GM12874 (cell line): Measurements from ENCODE around the gene PRKCA.

Experiments
- TF ChIP-seq, protein P1 (sequence below): IDR thresholded peaks from 2 replicates; pipeline ENCODE4 v1.5.1; 2011; ENCODE audit warnings: low read depth, mild to moderate bottlenecking, control low read depth, low read length, moderate library complexity; ENCODE audit not compliant: insufficient read depth

The PRKCA gene

DNA sequence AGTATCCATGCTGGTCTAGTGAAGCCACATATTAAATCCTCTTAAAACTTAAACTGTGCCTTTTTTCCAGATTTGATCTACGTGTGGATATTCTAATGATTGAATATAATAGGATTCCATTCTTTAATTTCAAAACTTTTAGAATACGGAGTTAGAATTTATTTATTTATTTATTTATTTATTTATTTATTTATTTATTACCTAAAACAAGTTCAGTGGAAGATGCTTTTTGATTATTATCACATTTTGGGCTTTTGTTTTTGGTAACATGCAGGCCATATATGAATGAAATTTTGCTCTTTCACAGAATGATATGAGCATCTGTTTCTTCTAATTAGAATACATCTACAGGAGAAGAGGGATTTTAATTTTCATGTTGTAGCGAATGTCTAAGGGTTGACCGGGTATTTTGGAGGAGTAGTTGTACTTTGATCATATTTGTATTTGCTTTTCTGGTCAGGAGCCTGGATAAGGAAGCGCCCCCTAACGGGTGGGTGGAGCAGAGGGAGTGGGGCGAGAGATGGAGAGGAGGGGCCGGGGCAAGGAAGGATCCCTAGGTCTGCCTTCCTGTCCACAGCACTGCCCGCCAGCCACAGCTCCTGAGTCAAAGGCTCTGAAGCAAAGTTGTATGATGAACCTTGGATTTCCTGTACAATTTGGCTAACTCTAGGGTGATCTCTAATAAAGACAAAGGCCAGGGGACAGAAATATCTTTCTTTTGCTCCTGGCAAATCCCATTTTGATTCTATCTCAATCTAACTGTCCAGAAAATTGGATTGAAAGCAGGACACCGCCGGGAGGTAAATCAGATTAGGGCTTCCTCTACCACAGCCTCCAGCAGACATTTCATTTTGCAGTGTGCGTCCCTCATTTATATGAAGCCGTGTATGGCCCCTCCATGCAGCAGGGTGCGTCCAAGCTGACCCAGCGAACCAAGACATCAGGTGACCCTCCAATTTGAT is 149.1 kb downstream of the PRKCA start:
- TF ChIP-seq, protein P1, sequence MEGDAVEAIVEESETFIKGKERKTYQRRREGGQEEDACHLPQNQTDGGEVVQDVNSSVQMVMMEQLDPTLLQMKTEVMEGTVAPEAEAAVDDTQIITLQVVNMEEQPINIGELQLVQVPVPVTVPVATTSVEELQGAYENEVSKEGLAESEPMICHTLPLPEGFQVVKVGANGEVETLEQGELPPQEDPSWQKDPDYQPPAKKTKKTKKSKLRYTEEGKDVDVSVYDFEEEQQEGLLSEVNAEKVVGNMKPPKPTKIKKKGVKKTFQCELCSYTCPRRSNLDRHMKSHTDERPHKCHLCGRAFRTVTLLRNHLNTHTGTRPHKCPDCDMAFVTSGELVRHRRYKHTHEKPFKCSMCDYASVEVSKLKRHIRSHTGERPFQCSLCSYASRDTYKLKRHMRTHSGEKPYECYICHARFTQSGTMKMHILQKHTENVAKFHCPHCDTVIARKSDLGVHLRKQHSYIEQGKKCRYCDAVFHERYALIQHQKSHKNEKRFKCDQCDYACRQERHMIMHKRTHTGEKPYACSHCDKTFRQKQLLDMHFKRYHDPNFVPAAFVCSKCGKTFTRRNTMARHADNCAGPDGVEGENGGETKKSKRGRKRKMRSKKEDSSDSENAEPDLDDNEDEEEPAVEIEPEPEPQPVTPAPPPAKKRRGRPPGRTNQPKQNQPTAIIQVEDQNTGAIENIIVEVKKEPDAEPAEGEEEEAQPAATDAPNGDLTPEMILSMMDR: no peak

DNA sequence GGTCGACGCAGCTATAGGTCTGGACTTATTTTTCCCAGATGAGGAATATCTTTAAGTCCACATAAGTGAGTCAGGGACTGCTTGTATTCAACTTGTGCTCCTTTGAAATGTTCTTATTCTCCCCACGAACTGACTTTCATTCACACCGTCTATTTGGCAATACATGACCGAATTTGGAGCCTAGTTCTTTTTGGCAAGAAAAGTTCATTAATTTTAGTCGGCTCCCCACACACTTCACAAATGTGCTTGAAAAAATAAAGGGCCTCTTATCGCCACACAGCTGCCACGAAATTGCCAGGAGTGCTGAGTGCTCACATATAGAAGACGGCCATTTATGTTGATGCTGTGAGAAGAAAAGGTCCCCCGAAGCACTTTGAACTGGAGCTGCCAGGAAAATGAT is 152.6 kb downstream of the PRKCA start:
- TF ChIP-seq, protein P1: no peak

DNA sequence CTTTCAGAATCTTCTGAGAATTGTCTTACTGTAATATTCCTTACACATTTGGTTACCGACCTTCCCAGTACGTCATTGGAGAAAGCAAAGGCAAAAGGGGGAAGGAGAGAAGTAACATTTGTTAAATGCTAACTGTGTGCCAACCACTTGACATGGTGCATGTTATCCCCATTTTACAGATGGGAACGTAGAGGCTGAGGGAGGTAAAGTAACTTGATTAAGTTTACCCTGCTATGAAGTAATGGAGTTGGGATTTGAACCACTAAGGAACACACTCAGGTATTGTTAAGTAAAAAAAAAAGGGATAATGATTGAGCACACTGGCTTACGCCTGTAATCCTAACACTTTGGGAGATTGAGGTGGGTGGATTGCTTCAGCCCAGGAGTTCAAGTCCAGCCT is 156.4 kb downstream of the PRKCA start:
- TF ChIP-seq, protein P1: no peak

DNA sequence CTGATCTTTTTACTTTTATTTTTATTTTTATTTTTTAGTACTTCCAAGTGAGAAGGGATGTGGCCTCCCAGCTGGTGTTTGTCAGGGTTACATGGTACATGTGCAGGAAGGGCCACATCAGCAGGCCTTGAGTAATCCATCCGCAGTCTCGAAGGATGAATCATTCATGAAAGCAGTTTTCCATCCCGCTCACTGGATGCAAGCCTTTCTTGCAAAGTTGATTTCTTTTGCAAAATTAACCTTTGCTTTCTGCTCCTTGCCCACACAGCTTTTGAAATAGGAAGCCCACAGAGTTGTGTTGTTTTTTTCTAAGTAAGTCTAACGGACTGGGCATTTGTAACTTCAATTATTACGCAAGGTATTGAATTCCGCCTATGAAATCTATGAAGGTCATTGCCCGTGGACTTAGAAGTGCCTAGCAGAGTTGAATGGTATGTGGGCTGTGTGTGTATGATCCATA is 157.4 kb downstream of the PRKCA start:
- TF ChIP-seq, protein P1: no peak

DNA sequence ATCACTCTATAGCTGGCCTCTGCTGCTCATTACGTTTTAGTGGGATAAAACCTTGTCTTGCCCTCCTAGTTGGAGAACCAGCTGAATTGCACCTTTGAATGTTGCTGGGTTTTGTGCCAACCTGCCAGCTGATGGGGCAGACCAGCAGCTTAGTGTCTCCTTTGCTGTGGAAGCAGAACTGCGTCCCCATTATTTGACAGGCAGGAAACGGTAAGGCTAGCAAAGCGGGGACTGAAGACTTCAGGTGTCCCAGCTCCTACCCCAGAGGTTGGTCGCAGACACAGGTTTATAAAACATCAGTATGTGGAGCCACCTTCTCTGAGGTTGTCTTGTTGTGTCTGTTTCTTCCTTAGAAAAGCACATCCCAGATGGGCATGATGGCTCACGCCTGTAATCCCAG is 158.1 kb downstream of the PRKCA start:
- TF ChIP-seq, protein P1: no peak

DNA sequence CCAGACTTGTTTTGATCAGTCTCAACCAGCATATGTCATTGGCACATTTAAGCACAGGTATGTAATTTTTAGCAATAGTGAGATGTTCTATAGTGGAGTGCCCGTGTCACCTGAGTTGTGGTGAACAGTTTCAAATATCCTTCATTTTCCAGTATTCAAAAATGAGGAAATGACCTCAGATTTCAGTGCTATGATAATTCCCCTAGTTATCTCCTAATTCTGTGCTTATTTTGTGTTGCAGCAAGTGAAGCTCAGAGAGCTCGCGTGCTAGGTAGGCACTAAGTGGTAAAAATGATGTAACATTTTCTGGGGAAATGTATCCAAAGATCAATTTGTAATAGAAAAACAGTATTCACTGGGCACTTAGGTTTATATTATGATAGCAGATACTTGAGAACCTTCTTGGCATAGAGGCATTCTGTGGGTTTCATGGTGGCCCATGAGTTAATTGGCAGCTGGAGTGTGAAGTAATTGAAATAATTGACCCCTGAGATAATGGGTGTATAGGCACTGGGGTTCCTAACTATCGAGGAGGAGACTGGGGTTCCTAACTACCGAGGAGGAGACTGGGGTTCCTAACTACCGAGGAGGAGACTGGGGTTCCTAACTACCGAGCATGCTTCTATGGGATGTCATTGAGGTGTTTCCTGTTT is 159.1 kb downstream of the PRKCA start:
- TF ChIP-seq, protein P1: no peak

DNA sequence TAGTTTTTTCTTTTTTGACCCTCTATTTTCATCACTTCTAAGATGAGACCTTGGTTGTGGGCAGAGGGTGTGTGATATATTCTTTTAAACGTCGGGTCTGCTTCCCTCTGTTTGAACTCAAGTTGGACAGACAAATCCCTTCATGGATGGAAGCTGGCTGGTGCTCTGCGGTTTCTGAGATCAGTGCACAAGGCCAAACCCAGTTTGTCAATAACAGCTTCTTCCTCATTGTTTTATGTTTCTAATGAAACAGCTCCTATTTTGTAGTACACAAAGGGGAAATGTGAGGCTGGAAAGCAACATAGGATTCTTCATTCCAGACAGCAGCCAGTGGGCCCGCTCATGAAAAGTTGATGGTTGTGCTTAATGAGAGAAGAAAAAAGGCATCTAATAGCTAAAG is 159.6 kb downstream of the PRKCA start:
- TF ChIP-seq, protein P1: no peak
